Ishikawa (cell line): Measurements from ENCODE around the gene DGUOK.

Experiments
- CEBPB ChIP-seq: IDR thresholded peaks from 2 replicates; pipeline ENCODE4 v1.6.1; 2012
- EP300 ChIP-seq: IDR thresholded peaks from 2 replicates; pipeline ENCODE4 v1.6.1; 2012; ENCODE audit warnings: borderline replicate concordance
- FOXM1 ChIP-seq: IDR thresholded peaks from 2 replicates; pipeline ENCODE4 v1.6.1; 2012; ENCODE audit warnings: low read depth, borderline replicate concordance
- NFIC ChIP-seq: IDR thresholded peaks from 2 replicates; pipeline ENCODE4 v1.6.1; 2012
- RAD21 ChIP-seq: IDR thresholded peaks from 2 replicates; pipeline ENCODE4 v1.6.1; 2012; ENCODE audit warnings: low read depth
- TAF1 ChIP-seq: IDR thresholded peaks from 2 replicates; pipeline ENCODE4 v1.6.1; 2012; ENCODE audit warnings: low read depth, mild to moderate bottlenecking
- TEAD4 ChIP-seq: IDR thresholded peaks from 2 replicates; pipeline ENCODE4 v1.6.1; 2012
- YY1 ChIP-seq: IDR thresholded peaks from 2 replicates; pipeline ENCODE4 v1.6.1; 2012; ENCODE audit warnings: low read depth
- ZBTB7A ChIP-seq: IDR thresholded peaks from 2 replicates; pipeline ENCODE4 v1.6.1; 2012; ENCODE audit warnings: low read depth
- TF ChIP-seq, protein P1 (sequence below): IDR thresholded peaks from 2 replicates; pipeline ENCODE4 v1.6.1; 2012
- TF ChIP-seq, protein P2 (sequence below): IDR thresholded peaks from 2 replicates; pipeline ENCODE4 v1.6.1; 2012; ENCODE audit warnings: low read depth, mild to moderate bottlenecking

DNA sequence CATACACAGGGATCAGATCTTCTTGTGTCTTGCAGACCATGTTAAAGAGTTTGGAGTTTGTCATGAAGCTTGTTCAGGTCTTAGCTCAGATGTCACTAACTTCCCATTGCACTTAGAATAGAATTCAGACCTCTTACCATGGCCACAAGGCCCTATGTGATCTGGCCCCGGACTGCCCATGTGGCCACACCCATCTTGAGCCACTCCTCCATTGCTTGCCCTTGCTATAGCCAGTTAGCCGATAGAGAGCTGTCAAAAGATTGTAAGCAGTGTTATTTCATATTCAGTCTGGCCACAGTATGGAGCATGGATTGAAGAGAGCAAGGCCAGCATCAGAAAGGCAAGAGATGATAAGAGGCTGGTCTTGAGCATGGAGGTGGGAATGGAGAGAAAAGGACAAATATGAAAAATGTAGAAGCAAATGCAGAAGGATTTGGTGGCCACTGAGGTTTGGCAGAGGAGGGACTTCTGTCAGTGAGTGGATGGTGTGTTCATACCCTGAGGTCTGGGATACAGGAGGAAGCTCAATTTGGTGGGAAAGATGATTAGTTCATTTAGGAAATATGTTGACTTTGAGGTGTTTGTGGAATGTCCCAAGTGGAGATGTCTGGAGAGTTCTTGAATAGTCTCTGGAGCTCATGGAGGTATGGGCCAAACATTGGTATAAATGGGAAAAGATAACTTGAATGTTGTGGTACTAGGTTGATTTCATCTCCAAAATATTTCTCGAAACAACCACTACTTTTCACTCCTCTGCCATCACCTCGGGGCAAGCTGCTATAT lies 10.6 kb downstream of the DGUOK start:
- no peak for TF ChIP-seq TAF1
- no peak for TF ChIP-seq RAD21
- TF ChIP-seq, protein P1, sequence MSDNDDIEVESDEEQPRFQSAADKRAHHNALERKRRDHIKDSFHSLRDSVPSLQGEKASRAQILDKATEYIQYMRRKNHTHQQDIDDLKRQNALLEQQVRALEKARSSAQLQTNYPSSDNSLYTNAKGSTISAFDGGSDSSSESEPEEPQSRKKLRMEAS = no peak
- TF ChIP-seq, protein P2, sequence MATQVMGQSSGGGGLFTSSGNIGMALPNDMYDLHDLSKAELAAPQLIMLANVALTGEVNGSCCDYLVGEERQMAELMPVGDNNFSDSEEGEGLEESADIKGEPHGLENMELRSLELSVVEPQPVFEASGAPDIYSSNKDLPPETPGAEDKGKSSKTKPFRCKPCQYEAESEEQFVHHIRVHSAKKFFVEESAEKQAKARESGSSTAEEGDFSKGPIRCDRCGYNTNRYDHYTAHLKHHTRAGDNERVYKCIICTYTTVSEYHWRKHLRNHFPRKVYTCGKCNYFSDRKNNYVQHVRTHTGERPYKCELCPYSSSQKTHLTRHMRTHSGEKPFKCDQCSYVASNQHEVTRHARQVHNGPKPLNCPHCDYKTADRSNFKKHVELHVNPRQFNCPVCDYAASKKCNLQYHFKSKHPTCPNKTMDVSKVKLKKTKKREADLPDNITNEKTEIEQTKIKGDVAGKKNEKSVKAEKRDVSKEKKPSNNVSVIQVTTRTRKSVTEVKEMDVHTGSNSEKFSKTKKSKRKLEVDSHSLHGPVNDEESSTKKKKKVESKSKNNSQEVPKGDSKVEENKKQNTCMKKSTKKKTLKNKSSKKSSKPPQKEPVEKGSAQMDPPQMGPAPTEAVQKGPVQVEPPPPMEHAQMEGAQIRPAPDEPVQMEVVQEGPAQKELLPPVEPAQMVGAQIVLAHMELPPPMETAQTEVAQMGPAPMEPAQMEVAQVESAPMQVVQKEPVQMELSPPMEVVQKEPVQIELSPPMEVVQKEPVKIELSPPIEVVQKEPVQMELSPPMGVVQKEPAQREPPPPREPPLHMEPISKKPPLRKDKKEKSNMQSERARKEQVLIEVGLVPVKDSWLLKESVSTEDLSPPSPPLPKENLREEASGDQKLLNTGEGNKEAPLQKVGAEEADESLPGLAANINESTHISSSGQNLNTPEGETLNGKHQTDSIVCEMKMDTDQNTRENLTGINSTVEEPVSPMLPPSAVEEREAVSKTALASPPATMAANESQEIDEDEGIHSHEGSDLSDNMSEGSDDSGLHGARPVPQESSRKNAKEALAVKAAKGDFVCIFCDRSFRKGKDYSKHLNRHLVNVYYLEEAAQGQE = no peak
- TF ChIP-seq YY1 = no peak
- TF ChIP-seq CEBPB = no peak
- TF ChIP-seq EP300 = no peak
- TF ChIP-seq ZBTB7A = no peak
- no peak for TF ChIP-seq NFIC
- TF ChIP-seq FOXM1 = no peak
- no peak for TF ChIP-seq TEAD4
